NT2/D1 (cell line): ENCODE results near the gene RNF14.

Source experiments
- SUZ12 ChIP-seq: IDR thresholded peaks from 2 replicates; pipeline ENCODE4 v1.6.1; 2011; ENCODE audit not compliant: insufficient read length, insufficient read depth; ENCODE audit errors: extremely low read depth
- ZNF274 ChIP-seq: IDR thresholded peaks from 2 replicates; pipeline ENCODE4 v1.6.1; 2011; ENCODE audit warnings: mild to moderate bottlenecking, low read depth, low read length

- TF ChIP-seq ZNF274 (no peak), SUZ12 (no peak)
Observed at GRCh38 chr5:142012186-142012785, 43.4 kb downstream of the RNF14 start.
